Breast epithelium (tissue), 3 donors: ENCODE measurements around the gene PPP1R26.

ENCODE experiments used
- POLR2A ChIP-seq: fragments of 450-650 bp; IDR thresholded peaks from one replicate; pipeline ENCODE4 v1.6.1; 2016; ENCODE audit warnings: antibody characterized with exemption, mild to moderate bottlenecking, moderate library complexity
- POLR2AphosphoS5 ChIP-seq, 3 donors: sonication (generic); formaldehyde crosslinking; IDR thresholded peaks; one replicate each; pipeline ENCODE4 v1.6.1; 2017; ENCODE audit warnings: antibody characterized with exemption in 3 of 3
- TF ChIP-seq, protein P1 (sequence below), 3 donors: fragments of 450-650 bp; IDR thresholded peaks; one replicate each; pipeline ENCODE4 v1.5.1; 2016 to 2017; ENCODE audit warnings: antibody characterized with exemption in 3 of 3, mild to moderate bottlenecking in 3 of 3, moderate library complexity in 3 of 3

DNA sequence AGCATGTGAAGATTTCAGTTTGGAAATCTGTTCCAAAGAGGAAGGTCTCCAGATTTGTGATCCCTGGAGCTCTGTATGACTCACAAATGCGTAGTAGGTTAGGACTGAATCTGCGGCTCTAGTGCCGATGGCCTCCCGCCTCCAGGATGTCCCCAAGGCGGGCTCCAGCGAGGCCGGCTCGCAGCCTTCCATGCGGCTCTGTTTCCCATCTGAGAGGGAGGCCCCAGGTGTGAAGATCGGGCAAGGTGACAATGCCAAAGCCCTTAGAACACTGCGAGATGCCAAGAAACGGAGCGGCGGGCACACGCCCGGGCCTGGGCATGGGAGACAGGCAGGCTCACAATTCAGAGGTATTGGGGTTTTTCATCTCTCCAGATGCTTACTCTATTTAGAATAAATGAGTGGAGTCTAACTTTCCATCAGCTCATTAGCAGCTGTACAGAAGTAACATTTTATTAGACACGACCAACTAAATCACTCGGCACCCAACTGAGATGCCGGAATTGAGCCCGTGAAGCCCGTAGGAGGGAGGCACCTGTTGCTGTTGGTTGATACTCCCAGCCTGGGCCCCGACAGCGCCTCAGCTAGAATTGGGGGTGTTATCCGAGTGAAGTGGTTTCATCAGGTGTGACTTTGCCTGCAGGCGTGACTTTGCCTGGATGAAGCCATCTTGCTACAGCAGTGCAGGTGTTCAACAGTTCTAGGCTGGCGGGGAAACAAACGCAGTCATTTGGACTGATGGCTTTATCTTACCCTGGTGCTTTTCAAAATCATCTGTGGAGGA is 13.5 kb downstream of the PPP1R26 start:
- TF ChIP-seq, protein P1, sequence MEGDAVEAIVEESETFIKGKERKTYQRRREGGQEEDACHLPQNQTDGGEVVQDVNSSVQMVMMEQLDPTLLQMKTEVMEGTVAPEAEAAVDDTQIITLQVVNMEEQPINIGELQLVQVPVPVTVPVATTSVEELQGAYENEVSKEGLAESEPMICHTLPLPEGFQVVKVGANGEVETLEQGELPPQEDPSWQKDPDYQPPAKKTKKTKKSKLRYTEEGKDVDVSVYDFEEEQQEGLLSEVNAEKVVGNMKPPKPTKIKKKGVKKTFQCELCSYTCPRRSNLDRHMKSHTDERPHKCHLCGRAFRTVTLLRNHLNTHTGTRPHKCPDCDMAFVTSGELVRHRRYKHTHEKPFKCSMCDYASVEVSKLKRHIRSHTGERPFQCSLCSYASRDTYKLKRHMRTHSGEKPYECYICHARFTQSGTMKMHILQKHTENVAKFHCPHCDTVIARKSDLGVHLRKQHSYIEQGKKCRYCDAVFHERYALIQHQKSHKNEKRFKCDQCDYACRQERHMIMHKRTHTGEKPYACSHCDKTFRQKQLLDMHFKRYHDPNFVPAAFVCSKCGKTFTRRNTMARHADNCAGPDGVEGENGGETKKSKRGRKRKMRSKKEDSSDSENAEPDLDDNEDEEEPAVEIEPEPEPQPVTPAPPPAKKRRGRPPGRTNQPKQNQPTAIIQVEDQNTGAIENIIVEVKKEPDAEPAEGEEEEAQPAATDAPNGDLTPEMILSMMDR (IDR thresholded peaks at IDR 0.05) = no peak
- TF ChIP-seq POLR2A = no peak
- no peak for TF ChIP-seq POLR2AphosphoS5 (IDR thresholded peaks at IDR 0.05)
